Thyroid gland (tissue), 4 donors: Measurements from ENCODE around the gene GALNTL6.

Experiments used
- CTCF ChIP-seq, 6 experiments: fragments of 200-600 bp in 3 of 6; fragments of 450-650 bp in 3 of 6; sonication (generic) in 3 of 6; IDR thresholded peaks; one replicate each; pipeline ENCODE4 v1.5.1; 2016 to 2019; ENCODE audit warnings: antibody characterized with exemption in 6 of 6, mild to moderate bottlenecking in 2 of 6, inconsistent platforms in 1 of 6, moderate library complexity in 1 of 6
- POLR2A ChIP-seq, 2 donors: fragments of 450-650 bp; IDR thresholded peaks; one replicate each; pipeline ENCODE4 v1.6.1; 2017; ENCODE audit warnings: antibody characterized with exemption in 2 of 2, mild to moderate bottlenecking in 2 of 2, moderate library complexity in 1 of 2

GRCh38 chr4:172042714-172043114, 229.5 kb downstream of the GALNTL6 start:
- TF ChIP-seq CTCF (IDR thresholded peaks at IDR 0.05) (no peak), POLR2A (IDR thresholded peaks at IDR 0.05) (no peak)
